ENCODE results near the gene CLEC16A.

- TF ChIP-seq POLR2A (IDR thresholded peaks at IDR 0.05) (no peak), CTCF (IDR thresholded peaks at IDR 0.05) (no peak)
Measured at GRCh38 chr16:11183951-11184350, 239.6 kb downstream of the CLEC16A start.
